GM04504 (cell line): ENCODE results near the gene CUX1.
"Not testable (repeated sequence)": the region's sequence is repeated elsewhere in the genome, so short reads cannot be mapped to it uniquely, and the experiment has no call there.

Experiments used
- DNase-seq: peaks from one replicate; pipeline ENCODE4 v3.0.0-alpha.2; 2012; ENCODE audit warnings: low read depth

Gene CUX1

DNA sequence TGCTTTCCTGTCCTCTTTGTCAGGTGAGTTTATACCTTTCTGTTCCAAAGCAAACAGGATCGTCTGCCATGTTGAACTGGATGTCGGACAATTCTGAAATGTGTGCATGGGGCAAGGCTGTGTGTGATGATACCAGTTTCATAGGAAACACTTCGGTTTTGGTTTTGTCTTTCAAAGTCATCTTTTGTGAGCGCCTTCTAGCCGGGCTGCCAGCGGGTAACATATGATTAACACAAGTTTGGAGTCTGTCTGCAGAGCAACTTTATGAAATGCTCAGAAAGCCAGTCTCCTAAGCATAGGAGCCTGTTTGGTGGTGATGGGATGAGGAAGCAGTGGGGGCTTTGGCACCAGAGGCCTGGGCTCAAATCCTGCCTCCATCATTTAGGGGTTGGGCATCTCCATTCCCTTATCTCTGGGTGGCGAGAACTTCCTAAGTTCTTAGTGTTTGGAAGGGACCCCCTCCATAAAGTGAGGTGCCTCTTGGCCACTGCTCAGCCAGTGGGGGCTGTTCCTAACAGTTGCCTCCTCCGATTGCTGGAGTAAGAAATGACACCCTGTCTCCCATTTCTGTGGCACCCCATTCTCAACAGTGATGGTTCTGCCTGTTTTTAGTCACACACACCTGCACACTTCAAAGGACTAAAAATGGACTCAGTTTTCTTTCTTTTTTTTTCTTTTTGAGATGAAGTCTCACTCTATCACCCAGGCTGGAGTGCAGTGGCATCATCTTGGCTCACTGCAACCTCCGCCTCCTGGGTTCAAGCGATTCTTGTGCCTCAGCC is 36.8 kb downstream of the CUX1 start:
- DNase-seq: no peak

- peak; percentile 79 for DNase-seq
Observed at GRCh38 chr7:101856473-101857357, 39.3 kb downstream of the CUX1 start.

- DNase-seq: no peak
Observed at GRCh38 chr7:101857358-101857811, 40.0 kb downstream of the CUX1 start.

DNA sequence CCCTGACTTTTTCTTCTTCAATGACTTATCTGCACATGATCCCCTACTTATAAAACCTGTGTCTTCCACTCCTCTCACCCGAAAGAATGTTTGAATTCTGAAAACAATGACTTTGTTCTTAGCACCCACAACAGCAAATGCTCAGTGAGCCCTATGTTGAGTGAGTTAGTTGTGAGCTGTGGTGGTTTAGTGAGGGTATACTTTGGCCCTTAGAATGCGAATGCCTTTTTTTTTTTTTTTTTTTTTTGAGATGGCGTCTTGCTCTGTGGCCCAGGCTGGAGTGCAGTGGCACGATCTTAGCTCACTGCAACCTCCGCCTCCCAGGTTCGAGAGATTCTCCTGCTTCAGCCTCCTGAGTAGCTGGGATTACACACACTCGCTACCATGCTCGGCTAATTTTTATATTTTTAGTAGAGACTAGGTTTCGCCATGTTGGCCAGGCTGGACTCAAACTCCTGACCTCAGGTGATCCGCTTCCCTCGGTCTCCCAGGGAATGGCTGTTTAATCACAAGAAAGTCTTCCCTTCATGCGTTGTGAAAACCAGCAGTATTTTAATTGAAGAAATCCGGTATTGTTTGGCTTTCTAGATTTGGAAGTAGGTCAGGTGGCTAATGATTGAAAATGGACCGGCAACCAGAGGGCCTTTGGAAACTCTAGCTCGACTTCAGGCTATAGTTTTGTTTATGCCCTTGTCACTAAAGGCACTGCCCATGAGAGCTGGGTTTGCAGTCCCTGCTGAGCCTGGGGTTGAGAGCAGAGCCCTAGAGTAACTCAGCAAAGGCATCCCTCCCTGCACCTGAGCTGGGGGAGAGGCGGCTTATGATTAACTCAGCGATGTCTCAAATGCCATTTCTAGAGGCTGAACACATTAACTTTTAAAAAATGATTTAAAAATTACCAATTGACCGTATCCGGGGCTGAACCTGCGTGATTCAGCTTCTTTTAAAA is 41.3 kb downstream of the CUX1 start:
- DNase-seq: no peak

- no peak for DNase-seq
Observed at GRCh38 chr7:101859411-101860106, 42.1 kb downstream of the CUX1 start.

DNA sequence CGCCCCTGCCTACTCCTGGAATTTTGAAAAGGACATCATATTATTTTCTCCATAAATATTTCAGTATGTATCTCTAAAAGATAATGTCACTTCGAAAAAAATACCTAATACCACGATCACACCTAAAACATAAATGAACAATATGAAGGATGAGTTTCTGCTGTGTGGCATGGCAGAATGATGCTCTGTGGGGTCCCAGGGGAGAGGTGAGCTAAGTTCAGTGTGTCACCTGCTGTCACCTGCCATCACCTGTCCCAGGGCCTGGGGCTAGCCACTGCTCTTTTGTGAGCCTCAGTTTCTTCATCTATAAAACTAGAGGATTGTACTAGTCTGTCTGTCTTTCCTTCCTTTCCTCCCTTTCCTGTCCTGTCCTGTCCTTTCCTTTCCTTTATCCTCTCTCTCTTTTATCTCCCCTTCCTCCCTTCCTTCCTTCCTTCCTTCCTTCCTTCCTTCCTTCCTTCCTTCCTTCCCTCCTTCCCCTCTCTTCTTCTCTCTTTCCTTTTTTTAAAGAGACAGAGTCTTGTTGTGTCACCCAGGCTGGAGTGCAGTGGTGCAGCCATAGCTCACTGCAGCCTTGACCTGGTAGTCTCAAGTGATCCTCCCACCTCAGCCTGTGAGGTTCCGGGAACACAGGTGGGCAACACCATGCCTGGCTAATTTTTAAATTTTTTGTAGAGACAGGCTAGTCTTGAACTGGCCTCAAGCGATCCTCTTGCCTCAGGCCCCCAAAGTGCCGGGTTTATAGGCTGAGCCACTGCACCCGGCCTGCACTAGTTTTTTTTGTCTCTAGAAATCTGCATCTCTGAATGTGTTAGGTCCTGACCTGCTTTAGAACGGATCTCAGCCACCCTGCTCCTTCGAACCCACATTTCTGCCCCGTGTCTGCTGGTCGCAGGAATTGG is 43.1 kb downstream of the CUX1 start:
- DNase-seq: no peak

GRCh38 chr7:101861218-101861775 is 43.9 kb downstream of the CUX1 start:
- DNase-seq: no peak

GRCh38 chr7:101862280-101863220 is 45.1 kb downstream of the CUX1 start:
- DNase-seq: no peak

DNA sequence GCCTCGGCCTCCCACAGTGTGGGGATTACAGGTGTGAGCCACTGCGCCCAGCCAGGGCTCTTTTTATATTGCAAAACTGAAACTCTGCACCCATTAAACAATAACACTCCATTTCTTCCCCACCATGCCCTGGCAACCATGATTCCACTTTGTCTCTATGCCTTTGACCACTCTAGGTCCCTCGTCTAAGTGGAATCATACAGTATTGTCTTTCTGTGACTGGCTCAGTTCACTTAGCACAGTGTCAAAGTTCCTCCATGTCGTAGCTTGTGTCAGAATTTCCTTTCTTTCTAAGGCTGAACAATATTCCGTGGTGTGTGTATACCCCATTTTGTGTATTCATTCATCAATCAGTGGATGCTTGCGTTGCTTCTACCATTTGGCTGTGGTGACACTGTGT is 46.2 kb downstream of the CUX1 start:
- no peak for DNase-seq

- no peak for DNase-seq
Observed at GRCh38 chr7:101864039-101864438, 46.6 kb downstream of the CUX1 start.

DNA sequence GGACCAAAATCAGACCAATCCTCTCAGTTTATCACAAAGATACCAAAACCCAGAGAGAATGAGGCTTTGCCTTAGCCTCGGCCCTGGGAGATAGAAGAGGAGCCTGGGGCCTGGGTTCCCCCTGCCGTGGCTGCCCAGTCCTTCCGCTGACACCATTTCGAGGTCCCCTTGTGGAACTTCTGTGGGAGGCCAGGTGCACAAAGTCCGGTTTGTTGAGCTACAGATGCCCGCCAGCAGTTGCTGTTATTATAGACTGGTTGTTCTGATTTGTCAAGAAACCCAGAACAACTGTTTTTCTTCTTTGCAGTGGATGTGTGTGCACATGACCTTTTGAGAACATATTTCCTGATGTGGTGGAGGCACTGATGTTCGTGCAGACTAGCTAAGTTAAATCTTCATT is 47.6 kb downstream of the CUX1 start:
- DNase-seq: no peak

- DNase-seq: no peak
Observed at GRCh38 chr7:101865455-101865854, 48.0 kb downstream of the CUX1 start.

- no peak for DNase-seq
Observed at GRCh38 chr7:101866328-101866727, 48.9 kb downstream of the CUX1 start.

DNA sequence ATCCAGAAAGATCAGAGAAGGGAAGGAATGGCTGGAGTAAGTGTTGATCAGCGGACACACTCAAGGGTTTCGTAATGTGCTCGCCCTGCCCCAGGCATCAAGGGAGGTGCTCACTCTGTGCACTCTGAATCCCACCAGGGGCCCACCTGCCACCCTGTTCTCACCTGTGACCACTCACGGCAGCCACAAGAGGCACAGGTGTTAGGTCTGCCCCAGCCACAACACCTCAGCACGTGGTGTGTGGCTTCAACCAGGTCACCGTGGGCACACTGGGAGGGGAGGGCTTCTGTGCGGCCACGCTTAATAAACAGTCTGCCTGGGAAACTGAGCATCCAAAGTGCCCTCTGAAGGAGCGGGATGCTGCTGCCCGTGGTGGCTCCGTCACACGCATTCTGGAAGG is 49.8 kb downstream of the CUX1 start:
- no peak for DNase-seq

- not testable (repeated sequence) for DNase-seq
Observed at GRCh38 chr7:101867681-101868080, 50.3 kb downstream of the CUX1 start.

DNA sequence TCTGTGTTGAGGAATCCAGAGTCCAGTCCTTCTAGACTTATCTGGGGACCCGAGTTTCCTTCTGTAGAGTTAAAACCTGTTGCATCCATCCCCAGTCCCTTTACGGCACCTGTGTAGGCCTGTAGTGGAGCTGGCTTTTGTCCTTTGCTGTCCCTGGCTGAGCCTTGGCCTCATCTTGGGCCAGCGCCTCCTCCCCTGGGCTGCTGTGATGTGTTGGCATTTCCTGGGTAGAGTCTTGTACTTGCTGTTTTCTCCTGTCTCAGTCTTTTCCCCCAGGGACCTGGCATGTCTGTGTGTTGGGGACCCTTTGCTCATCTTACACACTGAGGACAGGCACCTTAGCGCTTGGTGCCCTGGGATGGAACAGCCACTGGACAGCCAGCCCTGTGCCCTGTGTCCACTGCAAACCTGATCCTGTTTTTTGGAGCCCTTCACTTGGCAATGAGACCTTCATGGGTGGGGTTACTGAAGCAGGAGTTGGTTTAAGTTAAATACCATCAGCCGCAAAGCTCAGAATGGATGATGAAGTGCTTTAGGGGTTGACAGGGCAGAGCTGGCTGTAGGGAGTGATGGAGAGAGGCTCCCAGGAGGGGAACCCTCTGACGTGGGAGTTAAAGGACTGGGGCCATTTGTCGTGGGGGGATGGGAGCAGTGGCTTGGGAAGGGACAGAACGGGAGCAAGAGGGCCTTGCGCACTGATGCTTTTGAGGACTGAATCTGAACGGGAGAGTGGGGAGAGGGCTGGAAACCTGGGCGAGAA is 50.9 kb downstream of the CUX1 start:
- no peak for DNase-seq

DNA sequence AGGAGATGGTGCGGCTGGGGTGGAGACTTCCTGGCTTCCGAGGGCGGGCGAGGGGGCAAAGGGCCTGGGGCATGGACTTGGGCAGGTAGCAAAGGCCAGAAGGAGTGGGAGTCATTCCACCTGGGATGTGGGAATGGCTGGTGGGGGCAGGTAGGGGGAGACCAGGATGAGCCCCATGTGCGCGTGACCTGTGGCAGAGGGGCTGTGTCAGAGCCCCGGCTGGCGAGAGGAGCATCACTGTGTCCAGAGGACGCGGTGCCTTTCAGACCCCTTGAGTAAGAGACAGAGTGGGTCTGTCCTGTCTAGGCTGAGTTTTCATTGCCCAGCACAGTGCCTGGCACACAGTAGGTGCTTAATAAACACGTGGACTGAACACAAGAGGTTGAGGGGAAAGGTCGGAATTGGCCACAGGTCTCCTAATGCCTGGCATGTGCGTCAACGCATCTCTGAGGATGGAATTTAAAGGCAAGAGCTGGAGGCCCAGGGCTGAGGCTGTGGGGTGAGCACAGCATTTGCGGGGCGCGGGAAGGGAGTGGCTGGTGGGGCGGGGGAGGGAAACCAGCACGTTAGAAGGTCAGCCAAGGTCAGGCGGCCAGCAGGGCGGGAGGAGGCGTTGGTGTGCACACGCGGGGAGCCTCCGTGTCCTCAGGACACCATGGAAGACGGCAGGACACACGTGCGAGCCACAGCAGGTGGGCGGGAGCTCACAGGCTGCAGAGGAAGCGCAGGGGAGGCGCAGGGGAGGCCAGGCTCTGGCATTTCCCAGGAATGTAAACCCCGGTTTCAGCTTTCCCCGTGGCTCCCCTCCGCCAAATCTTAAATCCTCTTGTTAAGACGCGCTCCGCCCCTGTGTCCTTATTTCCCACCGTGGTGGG is 51.8 kb downstream of the CUX1 start:
- no peak for DNase-seq
